ENCODE measurements around the gene SLC30A2. TPM values are rescaled to one million over a fixed set of nuclear protein-coding genes. Genes with fewer than 3 reads are reported as not detected.
A peak's percentile ranks its signal among the peaks of the same experiment; 100 is the strongest.

Gene SLC30A2
- total RNA-seq, 2 experiments from 2014 or later: not detected

DNA sequence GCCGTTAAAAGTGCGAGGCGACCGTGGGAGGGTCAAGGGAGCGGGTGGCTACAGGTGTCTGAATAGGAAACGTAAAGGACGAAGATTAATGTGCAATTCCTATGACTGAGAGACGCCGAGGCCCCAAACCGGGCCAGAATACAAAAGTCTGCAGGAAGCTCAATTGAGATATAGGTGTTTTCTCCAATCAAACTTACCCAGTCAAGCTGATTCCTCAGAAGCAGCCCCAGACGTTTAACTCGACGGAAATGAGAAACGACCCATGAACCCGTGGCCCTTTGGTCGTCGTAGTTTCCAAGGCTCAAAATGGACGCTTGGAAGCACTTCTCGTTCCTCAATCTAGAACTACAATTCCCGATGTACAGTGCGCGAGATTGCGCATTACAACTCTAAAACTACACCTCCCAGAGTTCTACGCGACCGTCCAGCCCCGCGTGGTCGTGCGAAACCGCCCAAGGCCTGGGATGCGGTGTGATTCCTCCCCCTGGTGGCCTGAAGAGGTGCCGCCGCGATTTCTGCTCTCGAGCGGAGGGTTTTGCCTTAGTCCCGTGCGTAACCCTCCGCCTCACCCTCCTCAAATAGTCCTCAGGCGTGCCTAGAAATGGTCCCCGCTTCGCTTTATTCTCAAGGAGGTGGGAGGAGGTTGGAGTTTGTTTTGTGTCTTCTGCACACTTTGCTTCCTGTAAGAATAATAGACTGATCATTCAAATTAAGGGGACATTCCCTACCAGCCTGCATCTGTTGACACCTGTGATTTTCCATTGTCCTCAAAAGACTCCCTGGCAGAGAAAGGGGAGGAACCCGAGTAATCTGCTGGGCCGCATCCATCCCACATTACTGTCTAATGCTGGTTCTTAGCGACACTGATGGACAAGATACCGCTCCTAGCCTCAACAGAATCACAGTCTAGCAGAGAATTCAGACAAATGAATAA is 47.8 kb downstream of the SLC30A2 start, which contains the start of gene PAFAH2:
PAFAH2 (minus strand) TSS at position 236 of the 934 bp plus-strand sequence. CDS start 7,247 bp downstream, outside the sequence.
- intact Hi-C loops (cut with micrococcal nuclease): loop anchor here (1.0 to 10.0 kb wide), 9 partner anchors 8 to 753 kb away; partner anchors contain the start of genes AUNIP and RSRP1
- peak; percentile 99 for DNase-seq
- Mint-ChIP-seq H3K27me3 (ENCODE audit: low read depth) (no peaks in the 10 kb centered on the region), H3K27ac (peak within 1 kb of the TSS; percentile 94), H3K4me3 (peak within 1 kb of the TSS; percentile 97), H3K4me1 (ENCODE audit: low read depth) (peaks cover 20% of the 10 kb centered on the region), H3K9me3 (no peaks in the 10 kb centered on the region), H3K36me3 (ENCODE audit: low read depth) (peaks cover 2% of the 10 kb centered on the region)
- CTCF ChIA-PET: interaction anchor here (0.6 to 11.0 kb wide), 21 partner anchors 10 to 503 kb away, joined by 3 to 154 read pairs (median 4); partner anchors contain the start of genes MTFR1L and PAQR7

GRCh38 chr1:25996966-25997827 is 48.7 kb downstream of the SLC30A2 start:
- Mint-ChIP-seq H3K9me3 (no peaks in the 10 kb centered on the region), H3K4me1 (ENCODE audit: low read depth) (peaks cover 28% of the 10 kb centered on the region)
- CTCF ChIA-PET: interaction anchor here (0.6 to 11.0 kb wide), 21 partner anchors 9 to 502 kb away, joined by 3 to 154 read pairs (median 4); partner anchors contain the start of genes MTFR1L and PAQR7

GRCh38 chr1:25994402-25995150 is 51.3 kb downstream of the SLC30A2 start:
- no peaks in the 10 kb centered on the region for H3K9me3 Mint-ChIP-seq
- no peak overlapping the region for H3K27ac Mint-ChIP-seq
- H3K4me1 Mint-ChIP-seq (ENCODE audit: low read depth): peaks cover 40% of the 10 kb centered on the region
- DNase-seq: no peak
- peaks cover 4% of the 10 kb centered on the region for H3K36me3 Mint-ChIP-seq (ENCODE audit: low read depth)
- H3K4me3 Mint-ChIP-seq: no peak overlapping the region
- H3K27me3 Mint-ChIP-seq (ENCODE audit: low read depth): no peaks in the 10 kb centered on the region
- intact Hi-C loops (cut with micrococcal nuclease): loop anchor here (10.0 kb wide), 1 partner anchor 750 kb away; the partner anchor contains the start of gene RSRP1
- CTCF ChIA-PET: interaction anchor here (1.1 to 11.0 kb wide), 5 partner anchors 10 to 102 kb away, joined by 3 to 154 read pairs (median 4); no protein-coding TSS in a partner anchor

More at GRCh38 chr1:25996966-25997827, 48.7 kb downstream of the SLC30A2 start:
- H3K27me3 Mint-ChIP-seq (ENCODE audit: low read depth): no peaks in the 10 kb centered on the region
- peak overlapping the region; percentile 97 for H3K4me3 Mint-ChIP-seq
- intact Hi-C loops (cut with micrococcal nuclease): loop anchor here (10.0 kb wide), 1 partner anchor 752 kb away; the partner anchor contains the start of gene RSRP1
- peak overlapping the region; percentile 94 for H3K27ac Mint-ChIP-seq
- peak; percentile 24 for DNase-seq
- peaks cover 4% of the 10 kb centered on the region for H3K36me3 Mint-ChIP-seq (ENCODE audit: low read depth)

DNA sequence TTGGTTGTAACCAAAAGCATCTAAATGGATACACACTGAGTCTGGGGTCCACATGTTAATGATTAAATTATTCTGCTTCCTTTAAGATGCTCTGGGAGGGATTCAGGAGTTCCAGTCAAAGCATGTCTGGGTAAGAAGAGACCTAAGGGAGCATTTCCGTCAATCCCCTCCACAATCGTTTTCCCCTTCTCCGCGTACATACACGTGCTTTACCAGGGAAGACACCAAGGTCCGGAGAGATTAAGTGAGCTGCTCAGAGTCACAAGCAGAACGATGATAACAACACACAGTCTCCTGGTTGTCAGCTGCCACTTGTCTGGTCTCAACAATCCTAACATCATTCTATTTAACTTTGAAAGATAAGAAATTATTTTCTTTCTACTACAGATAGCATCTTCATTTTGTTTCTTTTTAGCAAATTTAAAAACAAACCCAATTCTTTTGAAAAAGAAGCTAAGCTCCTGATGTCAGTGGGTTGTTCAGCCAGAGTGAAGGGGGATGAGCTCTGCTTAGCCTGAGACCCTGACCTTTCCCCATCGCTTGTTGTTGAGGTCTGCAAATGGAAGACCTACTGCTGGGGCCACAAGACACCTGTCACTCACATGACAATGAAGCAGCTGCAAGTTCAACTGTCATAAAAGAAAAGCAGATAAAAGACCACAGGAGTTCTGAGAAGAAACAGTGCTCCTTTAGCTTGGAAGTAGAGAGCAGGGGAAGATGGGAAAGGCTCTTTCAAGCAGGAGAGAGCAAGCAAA is 52.5 kb downstream of the SLC30A2 start:
- intact Hi-C loops (cut with micrococcal nuclease): loop anchor here (10.0 kb wide), 1 partner anchor 749 kb away; the partner anchor contains the start of gene RSRP1

DNA sequence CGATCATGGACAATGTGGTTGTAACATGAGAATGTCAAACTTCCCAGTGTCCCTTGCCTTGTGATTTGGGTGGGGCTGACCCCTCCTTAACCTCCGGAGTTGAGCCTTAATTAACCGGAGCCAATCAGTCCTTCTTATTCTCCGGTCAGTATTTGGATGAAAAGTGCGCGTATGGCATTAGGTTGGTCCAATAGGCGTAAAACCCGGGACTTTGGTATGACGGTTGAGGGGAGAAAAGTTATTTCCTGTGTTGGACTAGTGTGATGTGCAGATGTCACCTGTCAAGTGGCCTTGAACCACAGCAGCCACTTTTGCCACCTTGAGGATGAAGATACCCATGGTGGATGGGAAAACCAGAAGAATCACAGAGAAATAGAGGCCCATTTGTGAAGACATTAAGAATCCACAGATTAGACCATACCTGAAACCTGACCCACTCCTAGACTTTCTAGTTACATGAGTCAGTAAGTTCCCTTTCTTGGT is 53.2 kb downstream of the SLC30A2 start:
- intact Hi-C loops (cut with micrococcal nuclease): loop anchor here (10.0 kb wide), 1 partner anchor 748 kb away; the partner anchor contains the start of gene RSRP1
- Mint-ChIP-seq H3K4me1 (ENCODE audit: low read depth) (peaks cover 48% of the 10 kb centered on the region), H3K27me3 (ENCODE audit: low read depth) (no peaks in the 10 kb centered on the region), H3K9me3 (no peaks in the 10 kb centered on the region), H3K4me3 (no peak overlapping the region), H3K36me3 (ENCODE audit: low read depth) (peaks cover 4% of the 10 kb centered on the region), H3K27ac (no peak overlapping the region)
- CTCF ChIA-PET: interaction anchor here (1.9 to 11.0 kb wide), 2 partner anchors 21 to 96 kb away, joined by 5 to 154 read pairs; no protein-coding TSS in a partner anchor
- no peak for DNase-seq

More for the DNA sequence above, 52.5 kb downstream of the SLC30A2 start:
- CTCF ChIA-PET: interaction anchor here (0.7 to 11.0 kb wide), 5 partner anchors 11 to 100 kb away, joined by 3 to 154 read pairs (median 5); no protein-coding TSS in a partner anchor
- no peak for DNase-seq
- H3K4me3 Mint-ChIP-seq: no peak overlapping the region
- peak overlapping the region; percentile 25 for H3K27ac Mint-ChIP-seq
- peaks cover 45% of the 10 kb centered on the region for H3K4me1 Mint-ChIP-seq (ENCODE audit: low read depth)
- no peaks in the 10 kb centered on the region for H3K27me3 Mint-ChIP-seq (ENCODE audit: low read depth)
- H3K36me3 Mint-ChIP-seq (ENCODE audit: low read depth): peaks cover 4% of the 10 kb centered on the region
- H3K9me3 Mint-ChIP-seq: no peaks in the 10 kb centered on the region

DNA sequence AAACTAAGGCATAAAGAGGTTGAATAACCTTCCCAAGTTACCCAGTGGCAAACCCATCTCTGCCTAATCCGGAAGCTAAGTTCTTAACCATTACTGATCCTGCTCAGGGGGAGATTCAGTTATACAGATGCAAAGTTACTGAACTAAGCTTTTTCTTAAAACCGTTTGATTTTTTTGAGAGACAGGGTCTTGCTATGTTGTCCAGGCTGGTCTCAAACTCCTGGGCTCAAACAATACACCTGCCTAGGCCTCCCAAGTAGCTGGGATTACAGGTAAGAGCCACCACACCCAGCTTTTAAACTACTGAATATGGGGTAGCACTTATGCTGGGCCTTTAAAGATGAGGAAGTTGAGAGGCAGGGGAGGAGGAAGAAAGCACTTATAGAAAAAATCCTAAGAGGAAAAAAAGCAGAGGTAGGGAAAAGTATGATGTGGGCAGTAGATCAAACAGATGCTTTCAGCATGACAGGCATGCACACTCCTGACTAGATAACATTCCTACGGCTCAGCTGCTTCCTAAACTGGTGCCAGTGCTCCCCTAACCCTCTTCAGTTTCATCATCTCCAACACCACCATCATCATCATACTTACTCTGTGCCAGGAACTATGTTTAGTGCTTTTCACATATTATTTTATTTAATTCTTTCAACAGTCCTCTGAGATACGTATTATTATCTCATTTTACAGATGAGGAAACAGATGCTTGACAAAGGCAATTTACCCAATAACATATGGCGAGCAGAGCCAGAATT is 53.8 kb downstream of the SLC30A2 start:
- H3K27ac Mint-ChIP-seq: peak overlapping the region; percentile 13
- no peaks in the 10 kb centered on the region for H3K9me3 Mint-ChIP-seq
- intact Hi-C loops (cut with micrococcal nuclease): loop anchor here (10.0 kb wide), 1 partner anchor 747 kb away; the partner anchor contains the start of gene RSRP1
- CTCF ChIA-PET: interaction anchor here (0.6 to 2.7 kb wide), 2 partner anchors 12 to 97 kb away, joined by 4 to 30 read pairs; no protein-coding TSS in a partner anchor
- no peak overlapping the region for H3K4me3 Mint-ChIP-seq
- peaks cover 52% of the 10 kb centered on the region for H3K4me1 Mint-ChIP-seq (ENCODE audit: low read depth)
- no peak for DNase-seq
- H3K27me3 Mint-ChIP-seq (ENCODE audit: low read depth): no peaks in the 10 kb centered on the region
- H3K36me3 Mint-ChIP-seq (ENCODE audit: low read depth): peaks cover 7% of the 10 kb centered on the region

GRCh38 chr1:25990702-25991395 is 55.1 kb downstream of the SLC30A2 start:
- peak overlapping the region; percentile 73 for H3K4me3 Mint-ChIP-seq
- CTCF ChIA-PET: interaction anchor here (1.0 to 2.7 kb wide), 6 partner anchors 10 to 95 kb away, joined by 3 to 30 read pairs (median 3); no protein-coding TSS in a partner anchor
- H3K27me3 Mint-ChIP-seq (ENCODE audit: low read depth): no peaks in the 10 kb centered on the region
- H3K4me1 Mint-ChIP-seq (ENCODE audit: low read depth): peaks cover 51% of the 10 kb centered on the region
- H3K27ac Mint-ChIP-seq: peak overlapping the region; percentile 82
- intact Hi-C loops (cut with micrococcal nuclease): loop anchor here (1.0 to 10.0 kb wide), 3 partner anchors 7 to 746 kb away; partner anchors contain the start of genes PAFAH2 and RSRP1
- H3K36me3 Mint-ChIP-seq (ENCODE audit: low read depth): peaks cover 10% of the 10 kb centered on the region
- no peaks in the 10 kb centered on the region for H3K9me3 Mint-ChIP-seq
- peak; percentile 75 for DNase-seq

GRCh38 chr1:25990251-25990650 is 55.7 kb downstream of the SLC30A2 start:
- Mint-ChIP-seq H3K9me3 (no peaks in the 10 kb centered on the region), H3K4me3 (peak overlapping the region; percentile 73), H3K4me1 (ENCODE audit: low read depth) (peaks cover 56% of the 10 kb centered on the region), H3K36me3 (ENCODE audit: low read depth) (peaks cover 15% of the 10 kb centered on the region), H3K27me3 (ENCODE audit: low read depth) (no peaks in the 10 kb centered on the region), H3K27ac (peak overlapping the region; percentile 82)
- no peak for DNase-seq
- CTCF ChIA-PET: interaction anchor here (1.0 to 2.7 kb wide), 6 partner anchors 10 to 95 kb away, joined by 3 to 30 read pairs (median 3); no protein-coding TSS in a partner anchor
- intact Hi-C loops (cut with micrococcal nuclease): loop anchor here (1.0 to 10.0 kb wide), 3 partner anchors 8 to 745 kb away; partner anchors contain the start of genes PAFAH2 and RSRP1
